ENCODE results near the gene IQCE.
A peak's percentile ranks its signal among the peaks of the same experiment; 100 is the strongest.

Gene IQCE

DNA sequence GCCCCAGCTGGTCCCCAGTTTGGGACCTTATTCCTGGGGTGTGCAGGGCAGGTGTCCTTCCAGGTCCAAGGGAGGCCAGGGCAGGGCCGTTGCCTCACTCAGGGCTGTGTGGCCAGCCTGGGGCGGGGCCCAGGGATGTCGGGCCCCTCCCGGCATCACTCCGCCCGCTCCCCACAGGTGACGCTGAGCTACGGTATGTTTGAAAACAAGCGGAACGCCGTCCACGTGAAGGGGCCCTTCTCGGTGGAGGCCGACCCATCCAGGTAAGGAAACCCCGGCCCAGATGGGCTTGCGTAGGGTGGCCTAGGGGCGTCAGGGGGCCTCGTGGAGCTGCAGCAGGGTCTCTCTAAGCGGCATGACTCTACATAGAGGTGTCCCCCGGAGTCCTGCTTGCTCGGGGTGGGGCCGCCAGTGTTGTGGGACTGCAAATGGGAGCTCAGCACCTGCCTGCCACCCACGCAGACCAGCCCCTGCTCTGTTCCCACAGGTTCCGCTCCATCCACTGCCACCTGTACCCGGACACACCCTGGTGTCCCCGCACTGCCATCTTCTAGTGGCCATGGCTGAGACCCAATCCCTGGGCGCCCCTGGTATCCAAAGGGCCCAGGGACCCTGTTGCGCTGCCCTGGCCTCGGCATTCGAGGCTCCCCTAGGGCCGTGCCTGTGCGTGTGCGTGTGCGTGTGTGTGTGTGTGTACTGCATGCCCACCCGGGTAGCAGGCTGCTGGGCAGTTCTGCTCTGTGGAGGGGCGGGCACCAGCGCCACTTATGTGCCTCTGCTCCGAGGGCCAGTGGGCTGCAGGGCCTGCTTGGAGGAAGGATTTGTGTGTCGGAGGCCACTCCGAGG lies 31.9 kb upstream of the IQCE start:
- H3K27me3 ChIP-seq: peaks cover 23% of the 10 kb centered on the region
- peak overlapping the region; percentile 98 for H3K27ac ChIP-seq
- peak overlapping the region; percentile 33 to 51 for H3K4me3 ChIP-seq (ENCODE audit: low read depth in 1 of 2, low read length in 1 of 2)
- H3K36me3 ChIP-seq: peaks cover 23% of the 10 kb centered on the region
- H3K4me1 ChIP-seq (ENCODE audit: control insufficient read depth in 1 of 2, insufficient read depth in 1 of 2, low read depth in 1 of 2, low read length in 1 of 2): peaks cover 94 to 95% of the 10 kb centered on the region in 2 experiments
- TF ChIP-seq, protein P1, sequence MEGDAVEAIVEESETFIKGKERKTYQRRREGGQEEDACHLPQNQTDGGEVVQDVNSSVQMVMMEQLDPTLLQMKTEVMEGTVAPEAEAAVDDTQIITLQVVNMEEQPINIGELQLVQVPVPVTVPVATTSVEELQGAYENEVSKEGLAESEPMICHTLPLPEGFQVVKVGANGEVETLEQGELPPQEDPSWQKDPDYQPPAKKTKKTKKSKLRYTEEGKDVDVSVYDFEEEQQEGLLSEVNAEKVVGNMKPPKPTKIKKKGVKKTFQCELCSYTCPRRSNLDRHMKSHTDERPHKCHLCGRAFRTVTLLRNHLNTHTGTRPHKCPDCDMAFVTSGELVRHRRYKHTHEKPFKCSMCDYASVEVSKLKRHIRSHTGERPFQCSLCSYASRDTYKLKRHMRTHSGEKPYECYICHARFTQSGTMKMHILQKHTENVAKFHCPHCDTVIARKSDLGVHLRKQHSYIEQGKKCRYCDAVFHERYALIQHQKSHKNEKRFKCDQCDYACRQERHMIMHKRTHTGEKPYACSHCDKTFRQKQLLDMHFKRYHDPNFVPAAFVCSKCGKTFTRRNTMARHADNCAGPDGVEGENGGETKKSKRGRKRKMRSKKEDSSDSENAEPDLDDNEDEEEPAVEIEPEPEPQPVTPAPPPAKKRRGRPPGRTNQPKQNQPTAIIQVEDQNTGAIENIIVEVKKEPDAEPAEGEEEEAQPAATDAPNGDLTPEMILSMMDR (IDR thresholded peaks at IDR 0.05): no peak
- no peaks in the 10 kb centered on the region for H3K9me3 ChIP-seq

- TF ChIP-seq, protein P1 (IDR thresholded peaks at IDR 0.05): no peak
- H3K36me3 ChIP-seq: peaks cover 23% of the 10 kb centered on the region
- H3K9me3 ChIP-seq: no peaks in the 10 kb centered on the region
- H3K27ac ChIP-seq: peak overlapping the region; percentile 98
- H3K27me3 ChIP-seq: peaks cover 14% of the 10 kb centered on the region
- H3K4me3 ChIP-seq (ENCODE audit: low read depth in 1 of 2, low read length in 1 of 2): peak overlapping the region; percentile 54 to 60
- peaks cover 85 to 86% of the 10 kb centered on the region in 2 experiments for H3K4me1 ChIP-seq (ENCODE audit: control insufficient read depth in 1 of 2, insufficient read depth in 1 of 2, low read depth in 1 of 2, low read length in 1 of 2)
Observed at GRCh38 chr7:2527505-2528467, 31.0 kb upstream of the IQCE start.

DNA sequence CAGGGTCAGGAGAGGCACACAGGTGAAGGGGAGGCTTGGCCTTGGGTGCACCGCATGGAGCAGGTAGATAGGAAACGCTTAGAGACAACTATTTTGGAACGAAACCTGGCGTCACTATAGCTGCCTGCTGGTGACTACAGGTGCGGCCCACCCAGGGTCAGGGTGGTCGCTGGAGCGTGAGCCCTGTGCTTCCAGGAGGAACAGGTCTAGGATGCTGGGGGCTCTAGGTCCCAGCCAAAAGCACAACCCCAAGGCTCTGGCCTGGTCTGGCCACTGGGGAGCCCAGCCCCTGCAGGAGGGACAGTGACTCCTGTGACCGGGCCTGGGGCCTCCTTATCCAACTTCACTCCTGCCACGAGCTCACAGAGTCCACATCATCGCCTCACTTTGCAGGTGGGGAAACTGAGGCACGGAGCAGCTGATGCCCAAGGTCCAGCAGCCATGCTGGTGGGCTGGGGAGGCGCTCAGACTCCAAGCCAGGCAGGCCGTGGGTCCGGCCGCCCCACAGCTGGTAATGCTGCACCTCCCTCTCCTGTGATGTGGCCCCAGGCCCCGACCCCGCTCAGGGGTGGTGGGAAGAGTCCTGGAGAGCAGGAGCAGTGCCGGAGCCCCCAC lies 30.2 kb upstream of the IQCE start:
- Histone ChIP-seq H3K4me3 (ENCODE audit: low read depth in 1 of 2, low read length in 1 of 2) (peak overlapping the region; percentile 54 to 60), H3K27me3 (peaks cover 6% of the 10 kb centered on the region), H3K4me1 (ENCODE audit: control insufficient read depth in 1 of 2, insufficient read depth in 1 of 2, low read depth in 1 of 2, low read length in 1 of 2) (peaks cover 77 to 78% of the 10 kb centered on the region in 2 experiments), H3K27ac (peak overlapping the region; percentile 98), H3K36me3 (peaks cover 23% of the 10 kb centered on the region), H3K9me3 (no peaks in the 10 kb centered on the region)
- TF ChIP-seq, protein P1 (IDR thresholded peaks at IDR 0.05): no peak

- Histone ChIP-seq H3K4me1 (ENCODE audit: control insufficient read depth in 1 of 2, insufficient read depth in 1 of 2, low read depth in 1 of 2, low read length in 1 of 2) (peaks cover 68 to 70% of the 10 kb centered on the region in 2 experiments), H3K27me3 (no peaks in the 10 kb centered on the region), H3K36me3 (peaks cover 23% of the 10 kb centered on the region), H3K9me3 (no peaks in the 10 kb centered on the region), H3K27ac (peak overlapping the region; percentile 98), H3K4me3 (ENCODE audit: low read depth in 1 of 2, low read length in 1 of 2) (peak overlapping the region; percentile 54 to 60)
- TF ChIP-seq, protein P1 (IDR thresholded peaks at IDR 0.05): peak; percentile 55
Observed at GRCh38 chr7:2529161-2530070, 29.4 kb upstream of the IQCE start.
